ENCODE data around the gene ZNF331.

Gene ZNF331

DNA sequence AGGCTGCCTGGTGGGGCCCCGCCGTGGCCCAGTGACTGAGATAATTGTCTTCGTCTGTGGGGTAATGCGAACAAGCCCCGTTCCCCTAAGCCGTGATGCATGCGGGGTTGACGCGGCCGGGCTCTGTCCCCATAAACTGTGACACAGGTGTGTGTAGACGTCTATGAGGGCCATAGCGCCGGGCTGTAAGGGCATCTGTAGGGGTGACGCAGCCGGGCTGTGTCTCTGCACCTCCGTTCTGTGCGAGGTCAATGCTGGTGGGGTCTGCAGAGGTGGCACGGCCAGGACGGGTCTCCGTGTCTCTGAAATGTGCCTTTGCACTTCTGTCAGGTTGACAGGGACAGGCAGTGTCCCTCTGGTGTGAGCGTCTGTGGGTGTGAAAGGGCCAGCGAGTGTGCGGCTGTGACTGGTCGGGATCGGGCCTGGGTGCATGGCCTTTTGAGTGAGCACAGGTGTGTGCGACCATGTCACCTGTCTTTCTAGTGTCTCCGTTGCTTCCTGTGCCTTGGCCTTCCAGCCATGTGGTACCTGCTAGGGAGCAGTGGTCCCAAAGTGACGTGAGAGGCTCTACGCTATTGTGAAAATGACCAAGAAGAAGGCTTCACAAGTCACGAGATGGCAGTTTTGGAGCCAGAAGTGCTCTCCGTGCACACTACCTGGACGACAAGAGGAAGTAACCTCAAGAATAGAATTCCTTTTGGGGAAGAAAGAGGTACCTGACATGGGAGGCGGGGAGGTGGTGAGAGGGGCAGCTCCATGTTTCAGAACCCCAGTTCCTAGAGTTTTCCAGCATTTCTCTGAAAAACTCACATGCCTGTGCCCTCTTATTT lies 16.4 kb upstream of the ZNF331 start:
- peak in 1 of 5 donors; percentile 5 for DNase-seq

DNA sequence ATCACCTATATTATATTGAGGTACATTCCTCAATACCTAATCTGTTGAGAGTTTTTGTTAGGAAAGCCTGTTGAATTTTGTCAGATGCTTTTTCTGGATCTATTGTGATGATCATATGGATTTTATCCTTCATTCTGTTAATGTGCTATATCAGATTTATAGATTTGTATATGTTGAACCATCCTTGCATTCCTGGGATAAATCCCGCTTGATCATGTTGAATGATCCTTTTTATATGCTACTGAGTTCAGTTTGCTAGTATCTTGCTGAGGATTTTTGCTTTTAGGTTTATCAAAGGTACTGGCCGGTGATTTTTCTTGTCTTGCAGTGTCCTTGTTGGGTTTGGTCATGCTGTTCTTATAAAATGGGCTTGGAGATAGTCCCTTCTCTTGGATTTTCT lies 12.0 kb upstream of the ZNF331 start:
- no peak for DNase-seq

DNA sequence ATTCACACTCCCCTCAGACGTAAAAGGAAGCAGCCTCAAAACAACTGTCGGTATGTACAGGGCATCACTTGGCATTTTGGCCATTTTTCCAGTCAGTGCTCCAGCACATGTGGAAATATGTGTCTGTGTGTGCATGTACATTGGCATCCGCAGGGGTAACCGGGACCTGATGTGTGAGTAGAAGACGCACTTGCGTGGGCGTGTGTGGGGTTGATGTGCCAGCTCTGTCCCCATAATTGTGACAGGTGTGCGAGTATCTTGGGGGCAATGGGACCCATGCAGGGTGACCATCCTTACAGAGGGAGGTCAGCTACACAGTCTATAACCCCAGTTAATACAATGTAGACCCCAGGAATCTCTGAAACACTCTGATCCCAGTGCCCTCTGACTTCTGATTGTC lies 7.3 kb upstream of the ZNF331 start:
- no peak for DNase-seq

DNA sequence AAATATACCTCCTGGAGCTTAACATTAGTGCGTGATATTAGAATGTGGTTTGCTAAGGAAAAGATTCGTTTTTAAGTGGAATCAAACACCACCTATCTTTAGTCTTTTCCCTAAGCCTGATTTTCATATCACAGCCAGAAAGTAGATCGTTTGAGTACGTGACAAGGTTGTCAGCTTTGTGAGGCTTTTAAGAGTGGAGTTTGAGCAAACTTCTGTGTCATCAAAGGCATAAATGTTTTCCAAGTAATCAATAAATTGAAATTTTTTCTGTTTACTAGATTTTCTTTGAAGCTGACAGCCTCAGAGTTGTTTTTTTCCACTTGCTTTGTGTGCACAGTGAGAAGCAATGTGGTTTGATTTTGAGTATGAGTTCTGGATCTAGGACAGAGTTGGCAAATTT lies 6.5 kb upstream of the ZNF331 start:
- no peak for DNase-seq

DNA sequence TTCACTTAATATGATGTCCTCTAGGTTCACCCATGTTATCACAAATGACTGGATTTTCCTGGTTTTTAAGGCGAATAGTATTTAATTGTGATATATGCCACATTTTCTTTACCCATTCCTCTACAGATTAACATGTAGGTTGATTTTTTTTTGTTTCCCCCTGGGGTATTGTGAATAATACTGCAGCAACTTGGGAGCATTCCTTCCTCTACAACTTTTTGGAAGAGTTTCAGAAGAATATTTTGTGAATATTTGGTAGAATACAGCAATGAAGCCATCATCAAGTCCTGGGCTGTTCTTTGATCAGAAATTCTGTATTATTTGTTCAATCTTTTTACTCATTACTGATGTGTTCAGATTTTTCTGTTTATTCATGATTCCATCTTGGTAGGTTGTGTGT lies 5.6 kb upstream of the ZNF331 start:
- no peak for DNase-seq

DNA sequence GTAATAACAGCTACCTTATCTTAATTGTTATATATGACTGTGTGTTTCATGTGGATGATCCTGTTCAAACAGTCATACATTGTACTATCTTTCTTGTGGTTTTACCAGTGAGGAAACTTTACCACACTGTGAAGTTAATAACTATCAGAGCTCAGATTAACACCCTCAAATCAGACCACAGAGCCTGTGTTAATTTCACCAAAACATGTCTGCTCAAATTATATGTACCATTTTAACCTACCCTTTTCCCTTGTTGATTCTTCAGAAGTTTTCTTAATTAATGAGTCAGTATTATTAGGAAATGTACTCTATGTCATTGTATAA lies 1.8 kb upstream of the ZNF331 start:
- DNase-seq, result no peak

DNA sequence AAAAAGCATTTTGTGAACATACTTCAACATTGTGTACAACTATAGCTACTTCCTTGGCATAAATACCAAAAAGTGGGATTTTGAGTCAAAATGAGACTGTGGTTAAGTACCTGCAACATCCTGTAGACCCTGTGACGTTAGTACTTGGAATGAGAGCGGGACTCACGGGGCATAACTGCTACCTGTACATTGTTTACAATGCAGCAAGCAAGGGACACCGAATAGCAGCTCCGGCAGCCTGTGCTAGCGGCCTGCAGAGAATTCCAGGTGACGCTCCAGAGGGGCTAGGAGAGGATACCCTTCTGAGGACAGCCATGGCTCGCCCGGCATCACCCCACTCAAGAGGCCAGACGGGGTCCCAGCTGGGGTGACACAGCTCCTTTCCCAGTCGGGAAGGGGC lies 824 bp upstream of the ZNF331 start:
- DNase-seq, result peak in 1 of 5 donors; percentile 10

DNA sequence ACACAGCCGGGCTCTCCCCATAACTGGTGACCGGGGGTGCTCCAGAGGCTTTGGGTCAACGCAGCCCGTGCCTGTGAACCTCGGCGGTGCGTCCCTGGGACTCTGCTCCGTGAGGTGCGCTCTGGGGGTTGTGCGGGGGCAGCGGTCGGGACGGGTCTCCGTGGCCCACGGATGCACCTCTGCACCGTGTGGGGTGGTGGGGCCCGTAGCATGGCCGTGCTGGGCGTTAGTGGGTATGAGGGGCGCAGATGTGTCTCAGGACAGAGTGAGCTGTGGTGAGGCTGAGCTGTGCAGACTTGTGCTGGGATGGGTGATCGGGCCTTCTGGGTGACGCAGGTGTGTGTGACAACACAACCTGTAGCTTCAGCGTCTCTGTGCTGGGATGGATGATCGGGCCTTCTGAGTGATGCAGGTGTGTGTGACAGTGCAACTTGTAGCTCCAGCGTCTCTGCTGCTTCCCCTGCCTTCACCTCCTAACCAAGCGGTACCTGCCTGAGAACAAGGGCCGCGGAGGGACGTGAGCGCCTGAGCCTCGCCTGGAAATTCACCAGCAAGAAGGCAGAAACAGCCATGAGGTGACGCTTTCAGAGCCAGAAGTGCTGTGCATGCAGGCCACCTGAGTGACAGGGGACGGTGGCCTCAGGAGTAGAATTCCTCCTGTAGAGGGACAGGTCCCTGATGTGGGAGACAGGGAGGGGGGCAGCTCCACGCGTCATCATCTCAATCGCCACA lies 599 bp downstream of the ZNF331 start:
- DNase-seq, result no peak

DNA sequence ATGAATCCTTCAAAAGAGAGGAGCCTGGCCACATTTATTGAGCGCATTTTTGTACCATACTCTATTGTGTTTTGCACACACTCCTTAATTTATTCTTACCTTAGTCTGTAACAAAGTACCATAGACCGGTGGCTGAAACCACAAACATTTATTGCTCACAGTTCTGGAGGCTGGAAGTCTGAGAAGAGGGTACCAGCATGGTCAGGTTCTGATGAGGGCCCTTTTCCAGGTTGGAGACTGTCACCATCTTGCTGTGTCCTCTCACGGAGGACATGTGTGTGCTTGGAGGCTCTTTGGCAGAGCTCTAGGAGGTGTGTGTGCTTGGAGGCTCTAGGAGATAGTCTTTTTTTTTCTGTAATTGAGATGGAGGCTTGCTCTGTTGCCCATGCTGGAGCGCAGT lies 2.1 kb downstream of the ZNF331 start:
- no peak for DNase-seq

DNA sequence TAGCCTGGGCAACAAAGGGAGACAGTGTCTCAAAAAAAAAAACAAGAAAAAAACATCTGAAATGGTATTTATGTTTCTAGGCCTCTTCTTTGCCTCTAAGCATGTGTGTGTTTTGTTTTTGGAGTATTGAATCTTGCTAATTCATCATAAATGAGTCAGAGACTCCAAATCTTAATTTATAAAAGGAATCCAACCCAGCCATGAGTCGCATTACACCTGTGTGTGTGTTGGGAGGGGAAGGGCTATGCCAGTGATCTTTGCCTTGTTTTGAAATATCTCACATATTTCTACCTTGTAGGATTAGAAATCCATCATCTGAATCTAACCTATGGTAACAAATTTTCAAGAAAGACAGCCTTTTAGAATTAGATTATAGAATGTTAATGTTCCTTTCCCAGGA lies 4.0 kb downstream of the ZNF331 start:
- no peak for DNase-seq

DNA sequence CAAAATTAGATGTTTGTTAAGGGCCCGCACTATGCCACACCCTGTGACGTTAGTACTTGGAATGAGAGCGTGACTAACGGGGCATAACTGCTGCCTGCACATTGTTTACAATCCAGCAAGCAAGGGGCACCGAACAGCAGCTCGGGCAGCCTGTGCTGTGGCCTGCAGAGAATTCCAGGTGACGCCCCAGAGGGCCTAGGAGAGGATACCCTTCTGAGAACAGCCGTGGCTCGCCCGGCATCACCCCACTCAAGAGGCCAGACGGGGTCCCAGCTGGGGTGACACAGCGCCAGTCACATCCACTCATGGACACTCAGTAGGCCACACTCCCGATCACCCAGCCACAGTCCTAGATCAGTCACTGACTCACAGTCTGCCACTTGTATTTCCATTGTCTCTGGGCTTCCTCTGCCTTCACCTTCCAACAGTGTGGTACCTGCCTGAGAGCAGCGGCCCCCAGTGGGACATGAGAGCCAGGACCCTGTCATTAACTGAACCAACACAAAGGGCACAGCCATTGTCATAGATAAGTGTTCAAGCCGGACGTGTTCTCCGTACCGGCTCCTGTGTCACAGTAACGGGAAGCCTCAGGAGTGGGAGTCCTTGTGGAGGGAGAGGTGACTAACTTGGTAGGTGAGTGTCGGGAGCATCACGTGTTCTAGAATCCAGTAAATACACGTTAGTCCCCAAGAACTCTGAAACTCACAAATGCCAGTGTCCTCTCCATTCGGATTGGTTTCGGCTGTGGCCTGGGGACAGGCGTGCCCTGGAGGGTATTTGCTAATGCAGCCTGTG lies 7.5 kb downstream of the ZNF331 start:
- DNase-seq, result no peak

DNA sequence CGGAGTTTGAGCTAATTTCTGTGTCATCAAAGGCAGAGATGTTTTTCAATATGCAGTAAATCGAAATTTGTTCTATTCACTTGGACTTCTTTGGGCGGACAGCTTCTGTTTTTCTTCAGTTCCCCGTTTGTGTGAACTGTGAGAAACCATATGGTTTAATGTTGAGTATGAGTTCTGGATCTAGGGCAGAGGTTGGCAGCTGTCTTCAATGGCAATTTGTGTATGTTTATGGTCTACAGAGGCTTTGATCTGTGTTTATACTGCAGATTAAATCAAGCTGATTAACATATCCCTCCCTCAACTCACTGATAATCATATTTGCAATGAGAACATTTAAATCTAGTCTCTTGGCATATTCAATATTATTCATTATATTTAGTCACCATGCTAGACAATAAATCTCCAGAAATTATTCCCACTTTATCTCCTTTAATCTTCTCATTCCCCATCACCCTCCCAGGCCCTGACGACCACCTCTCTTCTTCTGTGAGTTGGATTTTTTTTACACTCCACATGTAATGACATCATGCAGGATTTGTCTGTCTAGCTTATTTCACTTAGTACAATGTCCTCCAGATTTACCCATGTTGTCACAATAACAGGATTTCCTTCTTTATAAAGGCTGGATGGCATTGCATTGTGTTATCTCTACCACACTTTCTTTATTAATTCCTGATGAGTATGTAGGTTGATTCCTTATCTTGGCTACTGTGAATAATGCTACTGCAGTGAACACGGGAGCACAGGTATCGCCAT lies 9.0 kb downstream of the ZNF331 start:
- no peak for DNase-seq

DNA sequence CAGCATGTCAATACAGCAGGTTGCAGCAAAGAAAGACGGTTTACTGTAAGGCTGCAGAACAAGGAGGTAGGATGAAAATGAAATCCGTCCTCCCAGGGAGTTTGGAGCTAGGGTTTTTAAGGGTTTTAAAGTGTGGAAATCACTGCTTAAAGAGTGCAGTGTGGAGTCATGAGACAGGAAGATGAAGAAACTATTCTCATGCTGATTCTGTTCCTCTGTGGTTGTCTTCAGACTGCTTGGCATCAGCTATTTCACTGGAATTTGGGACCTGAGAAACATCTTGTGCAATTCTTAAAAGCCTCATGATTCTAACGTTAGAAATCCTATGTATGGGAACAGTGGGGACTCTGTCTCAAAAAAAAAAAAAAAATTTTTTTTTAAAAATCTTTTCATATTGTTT lies 11.4 kb downstream of the ZNF331 start:
- no peak for DNase-seq

DNA sequence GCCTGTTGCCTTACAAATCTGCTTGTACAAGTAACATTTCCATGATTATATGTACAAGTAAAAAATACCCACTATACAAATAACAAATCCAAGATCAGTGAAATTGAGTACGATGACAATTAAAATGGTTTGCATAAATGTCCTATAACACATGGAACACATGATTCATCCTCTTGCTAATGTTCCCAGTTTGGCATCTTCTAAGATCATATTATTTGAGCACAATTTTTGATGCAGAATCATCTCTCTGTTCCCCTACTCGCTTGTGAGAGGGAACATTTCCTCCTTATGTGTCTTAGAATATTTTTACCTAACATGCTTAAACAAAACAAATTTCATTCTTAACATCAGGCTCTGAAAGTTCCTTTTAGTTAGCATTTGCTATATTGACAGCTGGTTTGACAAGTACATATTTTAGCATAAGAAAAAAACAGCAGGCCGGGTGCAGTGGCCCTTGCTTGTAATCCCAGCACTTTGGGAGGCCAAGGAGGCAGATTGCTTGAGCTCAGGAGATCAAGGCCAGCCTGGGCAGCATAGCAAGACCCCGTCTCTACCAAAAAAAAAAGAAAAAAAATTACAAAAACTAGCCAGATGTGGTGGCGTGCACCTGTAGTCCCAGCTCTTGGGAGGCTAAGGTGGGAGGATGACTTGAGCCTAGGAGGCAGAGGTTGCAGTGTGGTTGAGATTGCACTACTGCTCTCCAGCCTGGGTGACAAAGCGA lies 14.2 kb downstream of the ZNF331 start:
- DNase-seq, result no peak

DNA sequence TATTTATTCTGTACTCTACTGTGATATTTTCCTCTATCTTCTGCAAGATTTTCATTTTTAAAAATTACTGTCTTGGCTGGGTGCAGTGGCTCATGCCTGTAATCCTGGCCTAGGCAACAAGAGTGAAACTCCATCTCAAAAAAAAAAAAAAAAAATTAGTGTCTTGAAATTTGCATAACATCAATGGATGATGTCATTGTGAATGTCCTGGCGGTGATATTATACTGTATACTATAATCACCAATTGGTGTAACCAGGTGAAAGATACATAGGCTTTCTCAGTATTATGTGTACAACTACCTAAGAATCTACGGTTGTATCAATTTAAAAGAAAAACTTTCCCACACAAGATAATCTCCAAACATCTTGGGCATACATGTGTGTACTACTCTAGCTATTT lies 15.2 kb downstream of the ZNF331 start:
- no peak for DNase-seq

DNA sequence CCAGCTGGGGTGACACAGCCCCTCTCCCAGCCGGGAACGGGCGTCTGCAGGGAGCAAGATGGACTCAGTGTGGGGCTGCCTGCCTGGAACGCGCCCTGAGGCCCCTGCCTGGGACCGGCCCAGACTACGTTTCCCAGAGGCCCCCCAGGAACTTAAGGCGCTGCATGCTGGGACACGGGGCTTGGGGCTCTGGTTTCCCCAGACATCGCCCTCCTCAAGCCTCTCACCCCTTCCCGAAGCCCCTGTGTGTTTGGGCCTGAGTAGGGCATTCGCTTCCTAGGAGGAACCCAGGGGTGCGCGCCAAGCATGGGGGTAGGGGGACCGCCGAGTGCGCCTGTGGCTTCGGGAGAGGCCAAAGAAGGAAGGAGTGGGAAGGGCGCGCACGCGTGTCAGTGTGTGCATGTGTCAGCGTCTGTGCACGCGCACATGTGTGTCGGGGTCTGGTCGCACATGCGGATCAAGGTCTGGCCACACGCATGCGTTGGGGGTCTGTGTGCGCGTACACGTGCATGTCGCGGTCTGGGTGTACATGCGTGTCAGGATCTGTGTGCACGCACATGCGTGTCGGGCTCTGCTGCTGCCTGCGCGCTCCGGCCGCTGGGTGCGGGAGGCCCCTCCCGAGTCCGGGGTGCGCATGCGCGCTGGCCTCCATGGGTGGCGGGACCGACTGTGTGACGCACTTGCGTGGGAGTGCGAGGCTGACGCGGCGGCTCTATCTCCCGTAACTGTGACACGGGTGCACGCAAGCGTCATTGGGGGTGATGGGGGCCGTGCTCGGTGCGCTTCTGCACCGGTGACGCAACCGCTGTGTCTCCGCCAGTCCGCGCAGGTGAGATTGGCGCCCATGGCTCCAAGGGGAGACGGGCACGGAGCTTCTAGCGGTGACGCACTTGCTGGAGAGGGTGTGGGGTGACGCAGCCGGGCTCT lies 16.2 kb downstream of the ZNF331 start:
- DNase-seq, result peak; percentile 89 to 95 (median 90)

DNA sequence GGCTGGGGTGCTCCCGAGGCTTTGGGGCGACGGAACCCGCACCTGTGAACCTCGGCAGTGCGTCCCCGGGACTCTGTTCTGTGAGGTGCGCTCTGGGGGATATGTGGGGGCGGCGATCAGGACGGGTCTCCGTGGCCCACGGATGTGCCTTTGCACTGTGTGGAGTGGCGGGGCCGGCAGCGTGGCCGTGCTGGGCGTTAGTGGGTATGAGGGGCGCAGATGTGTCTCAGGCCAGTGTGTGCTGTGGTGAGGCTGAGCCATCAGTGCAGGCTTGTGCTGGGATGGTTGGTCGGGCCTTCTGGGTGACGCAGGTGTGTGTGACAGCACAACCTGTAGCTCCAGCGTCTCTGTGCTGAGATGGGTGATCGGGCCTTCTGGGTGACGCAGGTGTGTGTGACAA lies 16.9 kb downstream of the ZNF331 start:
- no peak for DNase-seq

DNA sequence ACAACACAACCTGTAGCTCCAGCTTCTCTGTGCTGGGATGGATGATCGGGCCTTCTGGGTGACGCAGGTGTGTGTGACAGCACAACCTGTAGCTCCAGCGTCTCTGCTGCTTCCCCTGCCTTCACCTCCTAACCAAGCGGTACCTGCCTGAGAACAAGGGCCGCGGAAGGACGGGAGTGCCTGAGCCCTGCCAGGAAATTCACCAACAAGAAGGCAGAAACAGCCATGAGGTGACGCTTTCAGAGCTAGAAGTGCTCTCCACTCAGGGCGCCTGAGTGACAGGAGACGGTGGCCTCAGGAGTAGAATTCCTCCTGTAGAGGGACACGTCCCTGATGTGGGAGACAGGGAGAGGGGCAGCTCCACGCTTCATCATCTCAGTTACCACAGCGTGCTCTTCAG lies 17.4 kb downstream of the ZNF331 start:
- no peak for DNase-seq

DNA sequence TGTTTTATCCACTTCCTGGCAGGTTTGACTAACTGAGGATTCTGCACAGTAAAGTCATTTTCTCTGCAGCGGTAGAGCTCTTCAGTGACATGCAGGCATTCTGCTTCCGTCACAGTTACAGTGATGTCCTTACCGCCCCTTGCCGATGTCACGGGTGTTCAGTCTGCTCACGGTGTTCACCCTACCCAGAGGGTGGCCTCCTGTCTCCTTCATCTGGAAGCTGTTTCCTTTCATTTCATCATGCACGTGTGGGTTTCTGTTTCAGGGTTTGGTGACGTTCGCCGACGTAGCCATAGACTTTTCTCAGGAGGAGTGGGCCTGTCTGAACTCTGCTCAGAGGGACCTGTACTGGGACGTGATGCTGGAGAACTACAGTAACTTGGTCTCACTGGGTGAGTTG lies 33.4 kb downstream of the ZNF331 start:
- no peak for DNase-seq

DNA sequence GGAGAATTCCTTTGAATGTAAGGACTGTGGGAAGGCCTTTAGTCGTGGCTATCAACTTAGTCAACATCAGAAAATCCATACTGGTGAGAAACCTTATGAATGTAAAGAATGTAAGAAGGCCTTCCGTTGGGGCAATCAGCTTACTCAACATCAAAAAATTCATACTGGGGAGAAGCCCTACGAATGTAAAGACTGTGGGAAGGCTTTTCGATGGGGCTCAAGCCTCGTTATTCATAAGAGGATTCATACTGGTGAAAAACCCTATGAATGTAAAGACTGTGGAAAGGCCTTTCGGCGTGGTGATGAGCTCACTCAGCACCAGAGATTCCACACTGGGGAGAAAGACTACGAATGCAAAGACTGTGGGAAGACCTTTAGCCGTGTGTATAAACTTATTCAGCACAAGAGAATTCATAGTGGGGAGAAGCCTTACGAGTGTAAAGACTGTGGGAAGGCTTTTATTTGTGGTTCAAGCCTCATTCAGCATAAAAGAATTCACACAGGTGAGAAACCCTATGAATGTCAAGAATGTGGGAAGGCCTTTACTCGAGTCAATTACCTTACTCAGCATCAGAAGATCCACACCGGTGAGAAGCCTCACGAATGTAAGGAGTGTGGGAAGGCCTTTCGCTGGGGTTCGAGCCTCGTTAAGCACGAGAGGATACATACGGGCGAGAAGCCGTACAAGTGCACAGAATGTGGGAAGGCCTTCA lies 39.2 kb downstream of the ZNF331 start:
- no peak for DNase-seq
